H9 (cell line): ENCODE measurements around the gene C6orf136. TPM values are rescaled to one million over a fixed set of nuclear protein-coding genes. Genes with fewer than 3 reads are reported as not detected.
A peak's percentile ranks its signal among the peaks of the same experiment; 100 is the strongest.

Experiments used
- DNase-seq: peaks from one replicate; pipeline ENCODE4 v3.0.0-alpha.2; 2017
- H2AFZ ChIP-seq: one replicate; pipeline ENCODE4 v1.6.1; 2013; ENCODE audit warnings: mild to moderate bottlenecking, low read length, control low read depth, moderate library complexity
- H2AK5ac ChIP-seq: 2 replicates; pipeline ENCODE4 v1.6.1; 2013; ENCODE audit warnings: low read length, control low read depth, mixed read lengths; ENCODE audit not compliant: insufficient read length
- H2BK120ac ChIP-seq: one replicate; pipeline ENCODE4 v1.6.1; 2013; ENCODE audit warnings: low read depth, mild to moderate bottlenecking, low read length, control low read depth, inconsistent platforms; ENCODE audit not compliant: poor library complexity, severe bottlenecking
- H2BK12ac ChIP-seq: 2 replicates; pipeline ENCODE4 v1.6.1; 2013; ENCODE audit warnings: low read length, control low read depth, mixed read lengths, low read depth; ENCODE audit not compliant: insufficient read length
- H2BK15ac ChIP-seq: 2 replicates; pipeline ENCODE4 v1.6.1; 2013; ENCODE audit warnings: low read depth, low read length, control low read depth
- H2BK20ac ChIP-seq: one replicate; pipeline ENCODE4 v1.6.1; 2013; ENCODE audit warnings: low read depth, mild to moderate bottlenecking, low read length, control low read depth, inconsistent platforms; ENCODE audit not compliant: poor library complexity, severe bottlenecking
- H2BK5ac ChIP-seq: 2 replicates; pipeline ENCODE4 v1.6.1; 2013; ENCODE audit warnings: low read length, control low read depth, mixed read lengths; ENCODE audit not compliant: insufficient read length
- H3K14ac ChIP-seq: 2 replicates; pipeline ENCODE4 v1.6.1; 2013; ENCODE audit warnings: low read length, control low read depth; ENCODE audit not compliant: insufficient read depth
- H3K18ac ChIP-seq: 2 replicates; pipeline ENCODE4 v1.6.1; 2013; ENCODE audit warnings: low read depth, mild to moderate bottlenecking, mixed read lengths, low read length, control low read depth; ENCODE audit not compliant: insufficient read length
- H3K23ac ChIP-seq: 2 replicates; pipeline ENCODE4 v1.6.1; 2013; ENCODE audit warnings: low read length, control low read depth, mixed read lengths, low read depth; ENCODE audit not compliant: insufficient read length
- H3K23me2 ChIP-seq: 2 replicates; pipeline ENCODE4 v1.6.1; 2013; ENCODE audit warnings: low read depth, mild to moderate bottlenecking, mixed read lengths, low read length, control low read depth; ENCODE audit not compliant: insufficient read length, poor library complexity, severe bottlenecking
- H3K27ac ChIP-seq: 2 replicates; pipeline ENCODE4 v1.5.1; 2013; ENCODE audit warnings: low read length, control low read depth, mixed read lengths, low read depth; ENCODE audit not compliant: insufficient read length
- H3K27me3 ChIP-seq: 2 replicates; pipeline ENCODE4 v1.6.1; 2013; ENCODE audit warnings: low read length, control low read depth, inconsistent platforms; ENCODE audit not compliant: insufficient read depth
- H3K4ac ChIP-seq: 2 replicates; pipeline ENCODE4 v1.6.1; 2013; ENCODE audit warnings: low read depth, mild to moderate bottlenecking, control low read depth, inconsistent platforms, low read length, moderate library complexity
- H3K4me1 ChIP-seq: 2 replicates; pipeline ENCODE4 v1.6.1; 2013; ENCODE audit warnings: low read length, control low read depth, inconsistent platforms; ENCODE audit not compliant: insufficient read depth
- H3K4me2 ChIP-seq: 2 replicates; pipeline ENCODE4 v1.6.1; 2013; ENCODE audit warnings: low read length, control low read depth, mixed read lengths; ENCODE audit not compliant: insufficient read length, insufficient read depth
- H3K56ac ChIP-seq: 2 replicates; pipeline ENCODE4 v1.6.1; 2013; ENCODE audit warnings: low read depth, mild to moderate bottlenecking, mixed read lengths, low read length, control low read depth; ENCODE audit not compliant: insufficient read length
- H3K79me1 ChIP-seq: 2 replicates; pipeline ENCODE4 v1.6.1; 2013; ENCODE audit warnings: low read depth, mild to moderate bottlenecking, moderate library complexity, low read length, control low read depth, inconsistent platforms; ENCODE audit not compliant: insufficient read depth, poor library complexity, severe bottlenecking
- H3K79me2 ChIP-seq: 2 replicates; pipeline ENCODE4 v1.6.1; 2013; ENCODE audit warnings: low read length, control low read depth, inconsistent platforms; ENCODE audit not compliant: insufficient read depth
- H3K9ac ChIP-seq: 2 replicates; pipeline ENCODE4 v1.6.1; 2013; ENCODE audit warnings: low read length, control low read depth, mixed read lengths; ENCODE audit not compliant: insufficient read length; ENCODE audit errors: extremely low read depth
- H3K9me3 ChIP-seq: one replicate; pipeline ENCODE4 v1.6.1; 2013; ENCODE audit warnings: low read depth, low read length, inconsistent platforms; ENCODE audit not compliant: control insufficient read depth
- H3T11ph ChIP-seq: one replicate; pipeline ENCODE4 v1.6.1; 2013; ENCODE audit warnings: mild to moderate bottlenecking, low read length, control low read depth, inconsistent platforms
- H4K20me1 ChIP-seq: one replicate; pipeline ENCODE4 v1.6.1; 2013; ENCODE audit not compliant: control insufficient read depth, insufficient read length, insufficient read depth
- H4K5ac ChIP-seq: 2 replicates; pipeline ENCODE4 v1.6.1; 2013; ENCODE audit warnings: low read depth, mild to moderate bottlenecking, mixed read lengths, low read length, control low read depth; ENCODE audit not compliant: insufficient read length
- H4K8ac ChIP-seq: replicated peaks from 2 replicates; pipeline ENCODE4 v1.6.1; 2013; ENCODE audit warnings: low read length, control low read depth, mixed read lengths, low read depth; ENCODE audit not compliant: insufficient read length
- H4K91ac ChIP-seq: 2 replicates; pipeline ENCODE4 v1.6.1; 2013; ENCODE audit warnings: low read depth, mild to moderate bottlenecking, moderate library complexity, mixed read lengths, low read length, control low read depth; ENCODE audit not compliant: insufficient read length
- H3K27ac Mint-ChIP-seq, 3 experiments: 2 replicates in 2 of 3; 3 replicates in 1 of 3; pipeline ENCODE4 v1.8.0; 2020 to 2021; ENCODE audit warnings: mixed read lengths in 3 of 3, mild to moderate bottlenecking in 1 of 3, moderate library complexity in 1 of 3
- H3K27me3 Mint-ChIP-seq: 2 replicates; pipeline ENCODE4 v1.8.0; 2021; ENCODE audit warnings: low read depth, mild to moderate bottlenecking, moderate library complexity, mixed read lengths
- H3K36me3 Mint-ChIP-seq, 3 experiments: 2 replicates in 2 of 3; 3 replicates in 1 of 3; pipeline ENCODE4 v1.8.0; 2020 to 2021; ENCODE audit warnings: low read depth in 3 of 3, mixed read lengths in 3 of 3; ENCODE audit not compliant: insufficient read depth in 1 of 3
- H3K4me1 Mint-ChIP-seq, 2 experiments: 2 replicates each; pipeline ENCODE4 v1.8.0; 2020; ENCODE audit warnings: mixed read lengths in 2 of 2
- H3K4me3 Mint-ChIP-seq, 2 experiments: 2 replicates in 1 of 2; 3 replicates in 1 of 2; pipeline ENCODE4 v1.8.0; 2020 to 2021; ENCODE audit warnings: mild to moderate bottlenecking in 2 of 2, mixed read lengths in 2 of 2, moderate library complexity in 1 of 2
- H3K9me3 Mint-ChIP-seq, 2 experiments: 2 replicates in 1 of 2; 3 replicates in 1 of 2; pipeline ENCODE4 v1.8.0; 2020; ENCODE audit warnings: mild to moderate bottlenecking in 2 of 2, mixed read lengths in 2 of 2, moderate library complexity in 1 of 2
- CTCF ChIP-seq: fragments of 200-600 bp; sonication (generic); conservative IDR thresholded peaks from 3 replicates; pipeline ENCODE4 v1.8.0; 2021; ENCODE audit warnings: antibody characterized with exemption, mild to moderate bottlenecking
- WGBS: extraction: QIAGEN DNeasy Blood & Tissue Kit; methylation state at CpG from one replicate; pipeline ENCODE4 v1.1.7; 2013; ENCODE audit warnings: missing lambda C conversion rate, low lambda C conversion rate, mixed read lengths; ENCODE audit not compliant: insufficient read length; ENCODE audit errors: extremely low coverage; 5-methylcytosine and 5-hydroxymethylcytosine counted together
- total RNA-seq: library from RNA; stranded (reverse); gene quantifications from 2 replicates; pipeline ENCODE4 v1.2.1, GENCODE V29; 2021

Gene C6orf136
- total RNA-seq, 1 experiment from 2014 or later = 22.2 TPM

GRCh38 chr6:30610065-30610464, 36.9 kb upstream of the C6orf136 start:
- H4K91ac ChIP-seq = no peak overlapping the region
- no peak overlapping the region for H3K4ac ChIP-seq
- H2BK5ac ChIP-seq = no peak overlapping the region
- H2BK120ac ChIP-seq = no peak overlapping the region
- no peak overlapping the region for H3K14ac ChIP-seq
- TF ChIP-seq CTCF = no peak
- peaks cover 4% of the 10 kb centered on the region; the same call in 1 of the 2 replicates for H3K4me1 ChIP-seq
- no peak overlapping the region for H3K56ac ChIP-seq
- H3K4me2 ChIP-seq = no peak overlapping the region
- H3K27me3 ChIP-seq = no peaks in the 10 kb centered on the region
- H3K4me1 Mint-ChIP-seq = peaks cover 28 to 35% of the 10 kb centered on the region in 2 experiments
- no peak overlapping the region for H3K9ac ChIP-seq
- no peak overlapping the region for H2BK15ac ChIP-seq
- H3K36me3 Mint-ChIP-seq = peaks cover 41 to 82% (median 67%) of the 10 kb centered on the region in 3 experiments
- H4K20me1 ChIP-seq = no peaks in the 10 kb centered on the region
- H3K27me3 Mint-ChIP-seq = 0 out of 2 replicates have a peak, but pooled peaks cover 2% of the 10 kb centered on the region
- peaks cover 4% of the 10 kb centered on the region for H3K23me2 ChIP-seq
- H3K27ac ChIP-seq = no peak overlapping the region
- no peak overlapping the region for H3K4me3 Mint-ChIP-seq
- WGBS = no CpG with 5 or more reads among the region's 4 CpGs
- H3K9me3 Mint-ChIP-seq = no peaks in the 10 kb centered on the region; a peak in 1 of 5 replicates
- no peak overlapping the region for H2BK20ac ChIP-seq
- H3T11ph ChIP-seq = no peak overlapping the region
- no peak overlapping the region for H2BK12ac ChIP-seq
- no peak overlapping the region for H4K8ac ChIP-seq
- no peak for DNase-seq
- peak overlapping the region in 1 of 3 experiments; percentile 38; a peak in 1 of 7 replicates for H3K27ac Mint-ChIP-seq
- no peak overlapping the region for H2AFZ ChIP-seq
- H2AK5ac ChIP-seq = no peak overlapping the region
- no peaks in the 10 kb centered on the region for H3K79me2 ChIP-seq
- no peaks in the 10 kb centered on the region for H3K79me1 ChIP-seq
- H3K18ac ChIP-seq = no peak overlapping the region
- H3K23ac ChIP-seq = no peak overlapping the region
- no peaks in the 10 kb centered on the region for H3K9me3 ChIP-seq
- no peak overlapping the region for H4K5ac ChIP-seq
